HG03159 (cell line): Measurements from ENCODE around the gene SLC37A1.

Source experiments
- ATAC-seq: cut with Tn5 transposase; IDR thresholded peaks from one replicate; pipeline ENCODE4 v1.9.1; 2021; ENCODE audit warnings: mild to moderate bottlenecking, moderate library complexity; ENCODE audit not compliant: unreplicated experiment

SLC37A1 gene

DNA sequence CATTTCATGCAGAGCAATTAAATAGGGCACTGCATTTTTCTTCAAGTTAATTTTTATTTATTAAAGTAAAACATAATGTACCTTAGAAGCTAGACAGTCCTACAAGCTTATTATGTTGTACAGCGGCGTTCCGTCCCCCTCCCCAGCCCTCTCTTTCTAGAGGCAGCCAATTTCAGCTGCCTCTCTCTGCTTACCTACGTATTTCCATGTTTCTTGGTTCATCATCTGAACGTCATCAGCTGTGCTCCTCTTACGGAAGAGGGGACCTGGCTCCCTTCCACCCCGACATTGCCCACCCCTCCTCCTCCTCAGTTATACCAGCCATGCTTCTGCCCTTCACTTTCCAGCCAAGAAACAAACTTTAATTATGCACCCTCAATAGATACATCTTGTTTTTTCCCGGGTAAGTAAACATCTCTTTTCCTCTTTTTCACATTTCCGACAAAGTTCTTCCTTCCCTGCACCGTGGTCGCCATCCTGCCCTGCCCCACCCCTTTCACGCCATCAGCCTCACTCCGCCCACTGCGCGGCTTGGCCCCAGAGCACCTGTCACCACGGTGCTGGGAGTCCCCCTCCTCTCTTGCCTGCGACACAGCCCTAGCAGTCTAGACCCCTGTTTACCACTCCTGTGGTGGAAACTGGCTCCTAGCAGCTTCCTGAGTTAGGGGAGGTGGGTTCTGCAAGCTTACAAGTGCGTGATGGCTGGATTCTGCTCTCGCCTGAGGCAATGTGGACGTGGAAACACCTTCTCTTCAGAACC is 57.9 kb downstream of the SLC37A1 start:
- no peak for ATAC-seq

DNA sequence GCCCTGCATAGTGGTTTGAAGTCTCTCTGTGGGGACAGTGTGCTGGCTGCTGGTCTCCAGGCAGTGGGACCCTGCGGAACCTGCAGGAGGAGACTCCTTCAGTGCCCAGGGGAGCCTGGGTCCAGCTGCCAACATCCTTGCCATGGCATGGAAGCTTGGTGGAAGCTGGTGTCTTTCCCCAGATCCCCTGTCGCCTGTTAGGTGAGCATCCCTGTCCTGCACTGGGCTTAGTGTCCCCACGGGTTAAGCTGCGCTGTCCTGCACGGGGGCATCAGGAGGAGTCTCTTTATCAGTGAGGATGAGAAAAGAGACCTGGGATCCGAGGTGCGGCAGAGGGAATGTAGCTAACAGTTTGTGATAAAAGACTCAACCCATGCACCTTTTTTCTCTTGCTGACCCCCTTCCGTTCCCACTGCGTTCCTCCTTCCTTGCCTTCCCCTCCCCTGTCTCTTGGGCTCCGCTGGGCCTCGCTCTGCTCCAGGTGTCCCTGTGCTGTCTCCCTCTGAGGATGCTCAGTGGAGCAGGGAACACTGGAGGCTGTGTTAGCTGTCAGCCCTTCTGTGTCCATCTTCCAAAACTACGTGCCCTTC is 59.3 kb downstream of the SLC37A1 start:
- no peak for ATAC-seq

DNA sequence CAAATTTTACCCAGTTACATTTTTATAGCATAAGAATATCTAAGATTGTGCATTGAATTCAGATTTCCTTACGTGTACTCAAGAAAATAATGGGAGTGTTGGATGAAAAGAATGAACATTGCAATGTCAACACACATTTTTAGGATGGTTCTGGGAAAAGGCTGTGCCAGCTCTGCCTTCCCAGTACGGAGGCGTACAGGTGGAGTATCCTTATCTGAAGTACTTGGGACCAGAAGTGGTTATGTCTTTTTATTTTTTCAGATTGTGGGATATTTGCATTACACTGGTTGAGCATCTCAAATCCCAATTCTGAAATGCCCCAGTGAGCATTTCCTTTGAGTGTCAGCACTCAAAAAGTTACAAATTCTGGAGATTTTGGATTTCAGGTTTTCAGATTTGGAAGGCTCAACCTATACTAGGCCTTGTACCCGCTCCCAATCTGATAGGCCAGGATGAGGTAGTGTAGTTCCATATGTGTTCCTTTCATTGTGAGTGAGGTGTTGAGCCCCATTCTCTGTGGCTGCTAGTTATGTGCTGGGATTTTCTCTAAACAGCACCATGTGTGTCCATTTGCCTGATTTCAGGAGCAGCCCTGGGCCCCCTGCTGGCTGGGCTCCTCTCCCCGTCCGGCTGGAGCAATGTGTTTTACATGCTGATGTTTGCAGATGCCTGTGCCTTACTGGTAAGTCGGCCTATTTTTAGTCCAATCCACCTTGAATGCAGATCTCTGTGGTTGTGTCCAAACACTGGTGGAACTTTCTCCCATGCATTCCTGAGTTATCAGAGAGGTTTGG is 60.8 kb downstream of the SLC37A1 start:
- ATAC-seq: no peak

DNA sequence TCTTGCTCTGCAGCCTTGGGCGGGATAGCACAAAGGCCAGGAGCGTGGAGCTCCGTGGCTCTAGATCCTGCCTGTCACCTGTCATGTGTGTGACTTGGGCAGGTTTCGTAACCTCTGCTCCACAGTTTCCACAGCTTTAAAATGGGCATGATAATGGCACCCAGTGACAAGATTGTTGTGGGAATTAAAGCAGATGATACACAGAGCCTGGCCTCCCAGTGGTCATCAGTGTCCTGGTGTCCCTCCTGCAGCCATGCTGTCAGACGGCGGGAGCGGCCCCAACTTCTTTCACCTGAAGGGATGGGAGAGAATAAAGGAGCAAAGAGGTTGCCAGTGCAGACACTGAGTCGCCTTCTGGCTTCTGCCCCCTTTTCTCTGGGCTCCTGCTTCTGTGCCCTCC is 61.5 kb downstream of the SLC37A1 start:
- ATAC-seq: no peak

DNA sequence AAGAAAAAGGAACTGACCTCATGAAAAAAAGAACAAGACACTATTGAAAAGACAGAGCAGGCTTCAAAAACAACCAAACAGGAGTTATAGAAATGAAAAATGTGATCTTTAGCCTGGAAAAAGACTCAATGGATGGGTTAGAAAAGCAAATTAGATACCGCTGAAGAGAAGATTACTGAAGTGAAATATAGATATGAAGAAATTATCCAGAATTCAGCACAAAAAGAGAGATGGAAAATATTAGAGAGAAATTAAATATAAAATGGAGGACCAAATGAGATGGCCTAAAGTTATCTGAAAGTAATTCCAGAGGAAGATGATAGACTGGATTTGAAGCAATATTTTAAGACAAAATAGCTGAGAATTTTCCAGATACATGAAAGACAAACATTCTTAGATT is 63.0 kb downstream of the SLC37A1 start:
- ATAC-seq: no peak

DNA sequence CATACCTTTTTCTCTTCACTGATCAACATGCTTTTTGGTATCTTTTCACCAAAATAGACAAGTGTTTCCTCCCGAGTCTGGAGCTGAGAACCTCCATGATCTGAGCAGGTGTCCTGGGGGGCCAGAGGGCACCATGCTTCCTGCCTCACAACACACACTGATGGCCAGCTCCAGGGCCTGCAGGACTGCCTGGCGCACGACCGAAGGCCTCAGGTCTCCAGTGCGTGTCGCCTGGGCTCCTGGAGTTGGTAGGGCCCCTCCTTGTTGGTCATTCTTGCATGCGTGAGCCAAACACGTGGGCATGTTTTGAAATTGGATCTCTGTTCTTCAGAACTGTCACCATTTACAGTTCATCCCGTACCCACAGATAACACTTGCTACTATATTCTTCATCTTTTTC is 64.4 kb downstream of the SLC37A1 start:
- no peak for ATAC-seq

DNA sequence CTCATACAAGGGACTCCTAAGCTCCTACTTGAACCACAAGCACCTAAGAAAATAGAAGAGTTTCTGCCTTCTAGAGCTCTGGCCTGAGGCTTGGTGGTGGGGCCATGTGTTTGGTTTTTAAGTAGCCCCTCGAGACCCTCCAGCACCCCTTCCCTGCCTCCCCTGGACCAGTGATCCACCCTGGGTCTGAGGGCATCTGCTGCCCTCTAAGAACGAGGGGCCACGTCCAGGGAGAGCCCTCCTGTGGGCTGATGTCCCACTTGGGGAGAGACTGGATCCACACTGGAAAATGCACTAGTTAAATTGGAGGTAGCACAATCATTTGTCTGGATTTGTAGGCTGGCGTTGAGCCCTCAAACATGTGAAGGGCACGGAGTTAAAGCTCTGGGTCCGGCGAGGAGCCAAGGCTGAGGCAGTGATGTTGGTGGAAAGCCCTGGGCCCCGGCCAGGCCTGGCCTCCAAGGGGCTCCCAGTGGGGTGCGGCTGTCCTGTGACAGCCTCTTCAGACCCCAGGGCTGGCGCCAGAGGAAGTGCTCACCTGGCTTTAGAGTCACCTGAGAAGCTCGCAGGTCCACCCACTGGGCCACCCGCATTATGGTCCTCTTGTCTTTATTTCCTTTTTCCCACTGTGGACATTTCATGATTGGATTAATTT is 65.2 kb downstream of the SLC37A1 start:
- ATAC-seq: no peak

DNA sequence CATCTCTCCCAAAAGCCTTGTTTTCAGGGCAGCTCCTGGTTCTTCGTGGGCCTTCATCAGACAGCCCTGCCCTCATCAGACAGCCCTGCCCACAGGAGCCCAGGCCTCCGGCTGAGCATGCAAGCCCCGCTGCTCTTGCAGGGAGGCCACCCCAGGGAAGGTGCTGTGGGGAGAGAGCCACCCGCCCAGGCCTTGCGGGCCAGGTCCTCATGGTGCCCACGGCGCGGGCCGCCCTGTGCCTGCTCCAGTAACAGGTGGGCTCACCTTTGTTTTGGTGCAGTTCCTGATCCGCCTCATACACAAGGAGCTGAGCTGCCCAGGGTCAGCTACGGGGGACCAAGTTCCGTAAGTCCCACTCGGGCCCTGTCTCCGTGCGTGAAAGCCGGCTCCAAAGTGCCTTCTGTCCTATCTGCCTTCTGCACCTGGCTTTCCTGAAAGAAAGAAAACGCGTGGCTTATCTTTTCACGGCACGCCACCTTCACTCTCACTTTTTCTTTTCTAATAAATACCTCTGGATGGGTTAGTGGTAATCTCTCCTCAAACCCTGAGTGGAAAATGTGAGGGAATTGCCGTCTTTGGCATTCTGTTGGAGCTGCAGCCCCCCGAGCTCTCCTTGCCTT is 65.9 kb downstream of the SLC37A1 start:
- ATAC-seq: no peak

DNA sequence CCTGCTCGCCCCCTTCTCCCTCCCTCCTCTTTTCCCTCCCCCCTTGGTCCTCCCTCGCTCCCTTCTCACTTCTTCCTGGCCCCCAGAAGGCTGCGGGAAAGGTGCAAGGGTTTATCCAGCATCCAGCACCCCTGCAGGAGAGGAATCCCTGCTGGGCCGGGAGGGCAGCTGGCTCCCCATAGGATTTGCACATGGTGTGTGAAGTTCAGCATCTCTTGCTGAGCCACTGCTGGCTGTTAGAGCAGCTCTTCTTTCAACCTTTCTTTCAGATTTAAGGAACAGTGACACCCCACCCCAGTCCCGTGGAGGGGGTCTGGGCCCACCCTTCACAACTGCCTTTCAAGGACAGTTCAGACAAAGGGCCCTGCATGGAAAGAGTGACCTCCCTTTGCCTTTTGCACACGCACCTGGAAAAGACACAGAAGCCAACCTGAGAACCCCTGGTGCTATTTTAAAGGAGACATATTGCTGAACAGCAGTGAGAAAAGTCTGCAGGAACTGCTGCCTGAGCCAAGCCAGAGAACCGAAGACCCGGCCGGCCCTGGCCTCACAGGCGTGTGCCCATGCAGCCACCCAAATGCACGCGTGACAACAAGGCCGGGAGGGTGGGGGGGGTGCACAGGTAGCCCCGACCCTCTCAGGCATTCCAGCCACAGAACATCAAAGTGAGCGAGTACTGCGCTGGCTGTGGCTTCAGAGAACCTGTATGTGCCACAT is 66.6 kb downstream of the SLC37A1 start:
- ATAC-seq: no peak

DNA sequence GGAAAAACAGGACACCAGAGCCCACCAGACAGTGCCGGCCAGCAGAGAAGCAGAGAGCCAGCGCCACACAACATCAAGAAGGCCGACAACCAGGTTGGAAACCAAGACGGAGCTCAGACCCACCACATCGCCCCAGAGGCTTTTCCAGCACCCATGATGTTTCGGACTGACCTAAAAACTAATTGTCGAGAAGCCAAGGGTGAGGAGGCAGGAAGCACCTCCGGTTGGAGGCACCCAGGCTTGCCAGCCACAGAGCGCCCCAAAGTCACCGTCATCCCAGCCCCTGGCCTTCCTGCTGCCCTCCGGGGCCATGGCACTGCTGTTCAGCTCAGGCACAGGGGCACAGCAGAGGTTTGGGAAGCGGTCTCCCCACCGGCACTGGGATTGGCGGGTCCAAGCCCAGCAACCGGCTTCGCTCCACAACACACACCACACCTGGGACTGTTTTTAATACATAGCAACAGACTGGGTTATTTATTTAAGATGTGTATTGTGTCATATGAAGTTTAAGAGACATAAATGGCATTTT is 67.2 kb downstream of the SLC37A1 start:
- no peak for ATAC-seq

DNA sequence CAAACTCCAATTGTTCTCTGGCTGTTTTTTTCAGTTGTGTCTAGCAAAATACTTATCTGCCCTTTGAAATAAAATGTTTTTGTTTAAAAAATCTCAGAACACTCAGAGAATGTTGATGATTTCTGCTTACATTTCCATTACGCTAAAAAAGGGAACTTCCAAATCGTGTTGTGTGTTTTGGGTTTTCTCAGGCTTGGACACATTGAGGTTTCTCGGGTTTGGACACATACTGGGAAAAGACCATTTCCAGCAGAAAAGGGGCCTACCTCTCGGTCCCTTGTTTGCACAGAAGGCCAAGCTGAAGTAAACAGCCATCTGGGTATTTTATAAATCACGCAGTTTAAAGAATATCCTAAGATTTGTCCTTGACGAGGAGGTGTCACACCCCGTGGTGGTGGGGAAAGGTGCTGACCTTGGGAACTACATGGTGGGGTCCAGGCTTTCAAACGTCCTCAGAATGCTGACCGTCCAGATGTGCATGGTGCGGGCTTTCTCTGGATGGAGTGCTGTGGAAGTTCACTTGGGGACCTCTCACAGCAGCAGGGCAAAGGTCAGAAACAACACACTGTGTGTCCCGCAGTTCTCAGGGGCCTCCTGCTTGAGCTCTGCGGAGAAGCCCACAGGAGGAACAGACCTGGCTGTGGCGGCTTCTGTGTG is 67.8 kb downstream of the SLC37A1 start:
- no peak for ATAC-seq

DNA sequence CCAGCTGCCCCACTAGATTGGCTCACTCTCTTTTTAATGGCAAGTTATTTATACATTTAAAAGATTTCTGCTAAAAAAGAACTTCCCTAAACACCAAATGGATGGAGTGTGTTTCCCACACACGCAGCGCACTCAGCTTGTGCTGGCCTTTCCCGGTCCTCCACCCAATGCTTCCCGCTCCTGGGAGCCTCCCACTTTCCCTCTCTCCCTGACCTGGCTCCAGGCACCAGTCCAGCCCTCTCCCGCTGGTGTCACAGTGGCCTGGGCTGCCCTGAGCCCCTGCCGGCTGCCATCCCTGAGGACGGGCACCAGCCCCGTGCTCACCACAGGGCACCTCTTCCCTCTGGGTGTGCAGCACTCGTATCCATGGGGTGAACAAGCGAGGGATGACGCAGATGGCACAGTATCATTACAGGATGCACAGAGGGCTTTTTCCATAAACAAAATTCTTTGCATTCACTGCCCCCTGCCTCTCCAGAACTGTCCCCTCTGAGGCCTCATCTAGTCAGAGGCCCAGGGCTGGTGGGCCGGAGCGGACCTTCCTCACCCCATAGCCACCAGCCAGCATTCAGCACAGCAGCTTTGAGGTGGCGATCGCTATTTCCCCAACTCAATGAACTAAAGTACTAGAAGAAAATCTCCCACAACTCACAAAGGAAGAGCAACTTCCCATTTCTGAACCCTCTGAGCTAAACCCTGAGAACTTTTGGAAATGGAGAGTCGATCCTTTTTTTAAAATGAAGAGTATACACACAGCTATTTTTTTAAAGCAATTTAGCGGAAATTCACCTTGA is 68.5 kb downstream of the SLC37A1 start:
- ATAC-seq: no peak

DNA sequence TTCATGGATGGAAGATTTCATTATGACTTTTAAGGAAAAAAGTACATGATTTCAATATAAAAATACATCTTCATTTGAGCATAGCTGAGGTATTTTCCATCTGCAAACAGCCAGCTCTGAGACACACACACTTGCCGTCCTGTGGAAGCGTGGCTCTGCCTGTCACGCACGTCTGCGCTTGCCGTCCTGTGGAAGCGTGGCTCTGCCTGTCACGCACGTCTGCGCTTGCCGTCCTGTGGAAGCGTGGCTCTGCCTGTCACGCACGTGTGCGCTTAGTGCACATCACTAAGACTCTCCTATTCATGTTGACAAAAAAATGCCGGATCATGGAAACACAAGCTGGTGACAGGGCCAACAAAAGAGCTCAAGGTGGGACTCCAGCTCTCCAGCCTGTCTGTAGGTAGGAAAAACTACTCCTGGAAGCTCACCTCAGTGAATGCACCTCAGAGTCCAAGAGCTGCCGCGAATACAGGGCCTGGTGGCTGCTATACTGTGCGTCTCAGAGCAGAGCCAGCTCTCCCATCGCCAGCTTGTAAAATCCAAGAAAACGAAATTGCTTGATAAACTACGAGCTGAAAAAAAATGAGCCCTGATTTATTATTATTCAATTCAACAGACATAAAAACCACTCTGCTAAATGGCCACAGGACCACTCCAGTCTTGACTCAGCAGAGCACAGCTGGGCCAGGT is 69.3 kb downstream of the SLC37A1 start:
- no peak for ATAC-seq

DNA sequence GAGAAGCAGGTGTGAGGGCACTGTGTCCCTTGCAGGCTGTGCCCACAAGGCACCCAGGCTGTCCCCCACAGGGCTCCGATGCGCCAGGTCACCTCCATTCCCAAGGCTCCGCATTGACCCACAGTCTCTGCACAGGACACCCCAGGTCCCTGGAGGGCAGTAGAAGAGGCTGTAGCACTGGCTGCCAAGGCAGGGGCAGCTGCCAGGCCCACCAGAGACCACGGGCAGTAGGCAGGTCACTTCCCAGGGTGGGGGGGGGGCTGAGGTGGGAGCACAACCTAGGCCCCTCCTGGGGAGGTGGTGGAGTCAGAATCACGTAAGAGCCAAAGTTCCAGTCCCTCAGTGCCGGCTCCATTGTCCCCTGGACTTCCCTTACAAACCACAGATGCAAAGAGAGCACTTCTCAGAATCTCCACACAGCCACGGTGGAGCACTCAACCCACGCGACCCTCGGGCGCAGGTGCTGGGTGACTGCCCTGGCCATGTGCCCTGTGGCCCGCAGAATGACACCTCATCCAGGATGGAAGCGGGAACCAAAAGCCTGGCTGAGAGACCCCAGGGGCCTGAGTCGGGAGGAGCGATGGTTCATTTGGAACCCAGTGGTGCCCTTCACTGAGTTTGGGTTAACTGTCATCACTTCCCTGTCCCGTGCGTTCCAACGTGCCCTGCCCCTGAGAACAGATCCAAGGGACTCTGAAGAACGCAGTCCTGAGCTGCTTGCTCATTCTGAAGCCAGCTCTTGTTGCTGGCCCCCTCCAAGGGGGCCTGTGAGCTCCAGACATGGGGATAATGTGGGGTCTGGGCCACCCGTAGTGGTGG is 70.0 kb downstream of the SLC37A1 start:
- ATAC-seq: no peak

DNA sequence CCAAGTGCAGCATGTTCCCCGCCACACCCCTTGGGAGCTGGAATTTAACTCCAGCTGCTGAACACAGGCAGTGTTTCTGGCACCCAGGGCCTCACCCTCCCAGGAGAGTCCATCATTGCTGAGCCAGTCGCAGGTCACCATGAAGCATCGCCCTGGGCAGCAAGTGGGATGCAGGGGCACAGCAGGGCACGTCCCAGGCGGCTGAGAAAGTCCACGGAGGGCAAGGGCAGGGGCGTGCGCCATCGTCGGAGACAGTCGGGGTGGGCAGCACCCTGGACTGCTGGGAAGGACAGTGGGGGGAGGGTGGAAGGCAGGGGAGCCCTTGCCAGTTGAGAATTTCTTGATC is 70.6 kb downstream of the SLC37A1 start:
- ATAC-seq: no peak

DNA sequence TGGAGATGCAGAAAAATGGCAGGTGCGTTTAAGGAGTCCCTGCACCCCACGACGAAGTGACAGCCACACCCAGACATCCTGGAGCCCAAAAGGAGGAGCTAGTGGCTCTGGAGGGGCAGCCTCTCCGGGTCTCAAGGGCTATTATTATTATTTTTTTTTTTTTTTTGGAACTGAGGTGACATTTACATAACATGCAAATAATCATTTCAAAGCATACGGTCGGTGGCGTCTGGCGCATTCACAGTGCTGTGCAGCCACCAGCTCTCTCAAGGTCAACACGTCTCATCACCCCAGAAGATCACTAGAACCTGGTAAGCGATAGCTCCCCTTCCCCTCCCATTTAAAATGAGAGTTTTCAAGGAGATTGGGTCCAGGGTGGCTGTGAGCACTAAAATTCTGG is 72.2 kb downstream of the SLC37A1 start:
- ATAC-seq: no peak

DNA sequence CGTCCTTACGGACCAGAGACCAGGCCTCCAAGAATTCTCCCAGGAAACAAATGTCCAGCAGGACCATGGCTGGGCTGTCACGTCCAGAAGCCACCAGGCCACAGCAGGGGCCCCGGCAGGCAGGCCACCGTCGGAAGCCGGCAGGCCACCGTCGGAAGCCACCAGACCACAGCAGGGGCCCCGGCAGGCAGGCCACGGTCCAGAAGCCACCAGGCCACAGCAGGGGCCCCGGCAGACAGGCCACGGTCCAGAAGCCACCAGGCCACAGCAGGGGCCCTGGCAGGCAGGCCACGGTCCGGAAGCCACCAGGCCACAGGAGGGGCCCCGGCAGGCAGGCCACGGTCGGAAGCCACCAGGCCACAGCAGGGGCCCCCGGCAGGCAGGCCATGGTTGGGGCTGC is 72.8 kb downstream of the SLC37A1 start:
- ATAC-seq: no peak

DNA sequence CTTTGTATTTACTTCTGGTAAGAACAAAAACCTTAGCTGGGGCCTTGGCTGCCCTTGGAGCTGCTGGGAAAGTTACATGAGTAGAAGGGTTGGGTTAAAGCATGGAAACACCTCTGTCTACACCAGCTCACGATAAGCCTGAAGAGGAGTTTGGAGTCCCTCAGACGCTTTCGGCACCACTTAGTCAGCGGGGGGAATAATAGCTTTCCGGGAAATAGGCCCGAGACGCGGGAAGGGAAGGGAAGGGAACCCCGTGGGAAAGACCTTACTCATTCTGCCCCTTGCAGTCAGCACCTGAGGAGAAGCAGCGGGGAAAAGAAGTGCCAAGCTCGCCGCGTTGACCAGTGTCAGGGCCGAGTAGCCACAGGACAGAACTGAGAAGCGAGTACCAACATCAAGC is 73.4 kb downstream of the SLC37A1 start:
- no peak for ATAC-seq
